GM10248 (cell line): Measurements from ENCODE around the gene NLK.

Source experiments
- CTCF ChIA-PET: fragments of 300-600 bp; sonication (Branson Sonifier 250); formaldehyde crosslinking; extraction: SDS; loops from one replicate; lab custom pipeline; 2021; ENCODE audit warnings: antibody characterized with exemption; lab: Yijun Ruan, JAX
- POLR2A ChIA-PET: fragments of 350-650 bp; sonication (Branson Sonifier 250); formaldehyde crosslinking; extraction: SDS; loops from one replicate; lab custom pipeline; 2020; ENCODE audit warnings: antibody characterized with exemption; lab: Yijun Ruan, JAX
- DNase-seq: peaks from one replicate; pipeline ENCODE4 v3.0.0; 2012; ENCODE audit errors: extremely low spot score
- CTCF ChIP-seq: IDR thresholded peaks from 2 replicates; pipeline ENCODE4 v1.5.1; 2012; ENCODE audit warnings: mild to moderate bottlenecking, low read depth; ENCODE audit errors: extremely low read depth, missing control alignments, control extremely low read depth

Gene NLK

GRCh38 chr17:28141313-28141712 lies 98.8 kb downstream of the NLK start:
- POLR2A ChIA-PET: no interaction called here
- CTCF ChIA-PET: interaction anchor here (1.2 to 1.6 kb wide), 3 partner anchors 8 to 12 kb away, joined by 3 to 4 read pairs (median 3); no protein-coding TSS in a partner anchor
- no peak for TF ChIP-seq CTCF
- no peak for DNase-seq

- POLR2A ChIA-PET: no interaction called here
- TF ChIP-seq CTCF: no peak
- CTCF ChIA-PET: interaction anchor here (1.2 to 1.6 kb wide), 3 partner anchors 8 to 12 kb away, joined by 3 to 4 read pairs (median 3); no protein-coding TSS in a partner anchor
- DNase-seq: no peak
These were observed 99.3 kb downstream of the NLK start for GRCh38 chr17:28141773-28142172.

- no peak for DNase-seq
- CTCF ChIA-PET: interaction anchor here (1.2 kb wide), 1 partner anchor 9 kb away, joined by 3 read pairs; no protein-coding TSS in a partner anchor
- POLR2A ChIA-PET: no interaction called here
- TF ChIP-seq CTCF: no peak
These were observed 99.8 kb downstream of the NLK start for GRCh38 chr17:28142305-28142704.

GRCh38 chr17:28144019-28144418 lies 101.5 kb downstream of the NLK start:
- ChIA-PET POLR2A (no interaction called here), CTCF (interaction anchor here (0.9 to 1.8 kb wide), 2 partner anchors 8 to 18 kb away, joined by 3 to 9 read pairs; no protein-coding TSS in a partner anchor)
- no peak for DNase-seq
- TF ChIP-seq CTCF: no peak

- no peak for TF ChIP-seq CTCF
- ChIA-PET POLR2A (no interaction called here), CTCF (interaction anchor here (1.3 kb wide), 1 partner anchor 30 kb away, joined by 3 read pairs; no protein-coding TSS in a partner anchor)
- no peak for DNase-seq
These were observed 102.9 kb downstream of the NLK start for GRCh38 chr17:28145348-28145747.

GRCh38 chr17:28147017-28147416 lies 104.5 kb downstream of the NLK start:
- CTCF ChIA-PET: no interaction called here
- TF ChIP-seq CTCF: no peak
- POLR2A ChIA-PET: no interaction called here
- no peak for DNase-seq

GRCh38 chr17:28151001-28151400 lies 108.5 kb downstream of the NLK start:
- POLR2A ChIA-PET: interaction anchor here (0.6 kb wide), 1 partner anchor 15 kb away, joined by 3 read pairs; no protein-coding TSS in a partner anchor
- CTCF ChIA-PET: interaction anchor here (0.9 to 1.7 kb wide), 3 partner anchors 10 to 18 kb away, joined by 4 to 5 read pairs (median 4); no protein-coding TSS in a partner anchor
- no peak for DNase-seq
- no peak for TF ChIP-seq CTCF
